HEK293T (cell line): ENCODE results near the gene SPTBN4.

ENCODE experiments used
- CTCF ChIA-PET: fragments of 350-600 bp; formaldehyde crosslinking; extraction: SDS; loops from one replicate; lab custom pipeline; 2021; ENCODE audit warnings: antibody characterized with exemption, inconsistent platforms; lab: Yijun Ruan, JAX
- POLR2A ChIA-PET: fragments of 350-600 bp; formaldehyde crosslinking; extraction: SDS; loops from one replicate; lab custom pipeline; 2020; ENCODE audit warnings: antibody characterized with exemption, inconsistent platforms; lab: Yijun Ruan, JAX
- DNase-seq: peaks from one replicate; pipeline ENCODE4 v3.0.0; 2012; ENCODE audit warnings: mixed read lengths; ENCODE audit errors: extremely low spot score
- ARNT ChIP-seq: fragments of 450-650 bp; IDR thresholded peaks from 2 replicates; pipeline ENCODE4 v1.6.1; 2017; ENCODE audit warnings: mild to moderate bottlenecking
- BHLHE40 ChIP-seq: fragments of 450-650 bp; IDR thresholded peaks from 2 replicates; pipeline ENCODE4 v1.6.1; 2016; ENCODE audit warnings: mild to moderate bottlenecking, moderate library complexity, borderline replicate concordance
- CTBP1 ChIP-seq: fragments of 450-650 bp; IDR thresholded peaks from 2 replicates; pipeline ENCODE4 v1.6.1; 2016; ENCODE audit warnings: borderline replicate concordance
- ELF4 ChIP-seq: fragments of 450-650 bp; IDR thresholded peaks from 2 replicates; pipeline ENCODE4 v1.6.1; 2017; ENCODE audit warnings: antibody characterized with exemption
- FOXA1 ChIP-seq: fragments of 450-650 bp; IDR thresholded peaks from 2 replicates; pipeline ENCODE4 v1.6.1; 2016; ENCODE audit warnings: mild to moderate bottlenecking
- FOXK2 ChIP-seq: fragments of 450-650 bp; IDR thresholded peaks from 2 replicates; pipeline ENCODE4 v1.6.1; 2016; ENCODE audit warnings: mild to moderate bottlenecking
- FOXM1 ChIP-seq: fragments of 450-650 bp; IDR thresholded peaks from 2 replicates; pipeline ENCODE4 v1.6.1; 2017; ENCODE audit warnings: mild to moderate bottlenecking, borderline replicate concordance
- HDGF ChIP-seq: fragments of 450-650 bp; IDR thresholded peaks from 2 replicates; pipeline ENCODE4 v1.6.1; 2017; ENCODE audit warnings: antibody characterized with exemption, borderline replicate concordance
- L3MBTL2 ChIP-seq: fragments of 450-650 bp; conservative IDR thresholded peaks from 2 replicates; pipeline ENCODE4 v1.6.1; 2016; ENCODE audit warnings: mild to moderate bottlenecking
- LEF1 ChIP-seq: fragments of 450-650 bp; IDR thresholded peaks from 2 replicates; pipeline ENCODE4 v1.6.1; 2017; ENCODE audit warnings: mild to moderate bottlenecking, borderline replicate concordance
- NFRKB ChIP-seq: fragments of 450-650 bp; IDR thresholded peaks from 2 replicates; pipeline ENCODE4 v1.6.1; 2016; ENCODE audit warnings: mild to moderate bottlenecking, moderate library complexity
- PKNOX1 ChIP-seq: fragments of 450-650 bp; IDR thresholded peaks from 2 replicates; pipeline ENCODE4 v1.6.1; 2016
- SP1 ChIP-seq: fragments of 450-650 bp; IDR thresholded peaks from 2 replicates; pipeline ENCODE4 v1.6.1; 2017
- SUZ12 ChIP-seq: fragments of 450-650 bp; IDR thresholded peaks from 2 replicates; pipeline ENCODE4 v1.6.1; 2016; ENCODE audit warnings: mild to moderate bottlenecking
- TARDBP ChIP-seq: fragments of 450-650 bp; IDR thresholded peaks from 2 replicates; pipeline ENCODE4 v1.6.1; 2016
- ZNF384 ChIP-seq: fragments of 450-650 bp; IDR thresholded peaks from 2 replicates; pipeline ENCODE4 v1.6.1; 2016

The SPTBN4 gene

GRCh38 chr19:40508739-40509260 lies 42.0 kb downstream of the SPTBN4 start:
- TF ChIP-seq ELF4: no peak
- no peak for TF ChIP-seq L3MBTL2
- no peak for TF ChIP-seq HDGF
- no peak for TF ChIP-seq ZNF384
- no peak for TF ChIP-seq NFRKB
- TF ChIP-seq FOXM1: no peak
- POLR2A ChIA-PET: no interaction called here
- CTCF ChIA-PET: interaction anchor here (1.4 kb wide), 1 partner anchor 45 kb away, joined by 3 read pairs; no protein-coding TSS in a partner anchor

GRCh38 chr19:40510526-40511115 lies 43.8 kb downstream of the SPTBN4 start:
- TF ChIP-seq ELF4 (no peak), L3MBTL2 (no peak), FOXK2 (no peak), HDGF (no peak), NFRKB (no peak), SUZ12 (no peak), BHLHE40 (no peak), FOXA1 (no peak), PKNOX1 (no peak), TARDBP (no peak), FOXM1 (no peak), SP1 (no peak), CTBP1 (no peak), ARNT (no peak)
- ChIA-PET CTCF (interaction anchor here (0.5 kb wide), 1 partner anchor 22 kb away, joined by 3 read pairs; no protein-coding TSS in a partner anchor), POLR2A (no interaction called here)
- DNase-seq: no peak

More at GRCh38 chr19:40508739-40509260, 42.0 kb downstream of the SPTBN4 start:
- DNase-seq: no peak

- ChIA-PET POLR2A (no interaction called here), CTCF (interaction anchor here (0.7 kb wide), 1 partner anchor 11 kb away, joined by 5 read pairs; no protein-coding TSS in a partner anchor)
- no peak for TF ChIP-seq FOXA1
- no peak for TF ChIP-seq CTBP1
- TF ChIP-seq SUZ12: no peak
- no peak for TF ChIP-seq ELF4
- no peak for TF ChIP-seq L3MBTL2
- TF ChIP-seq FOXK2: no peak
- no peak for TF ChIP-seq NFRKB
- no peak for TF ChIP-seq SP1
- TF ChIP-seq FOXM1: no peak
- TF ChIP-seq BHLHE40: no peak
- TF ChIP-seq TARDBP: no peak
- no peak for TF ChIP-seq PKNOX1
- TF ChIP-seq HDGF: no peak
- no peak for TF ChIP-seq ZNF384
- TF ChIP-seq ARNT: no peak
- DNase-seq: no peak
These were observed 44.7 kb downstream of the SPTBN4 start for GRCh38 chr19:40511487-40511886.

GRCh38 chr19:40512110-40512472 lies 45.3 kb downstream of the SPTBN4 start:
- ChIA-PET POLR2A (no interaction called here), CTCF (no interaction called here)
- TF ChIP-seq ARNT (no peak), ZNF384 (no peak), BHLHE40 (no peak), CTBP1 (no peak), FOXA1 (no peak), TARDBP (no peak), NFRKB (no peak), ELF4 (no peak), FOXK2 (no peak), SP1 (no peak), PKNOX1 (no peak), L3MBTL2 (no peak), LEF1 (no peak), HDGF (no peak), SUZ12 (no peak), FOXM1 (no peak)
- DNase-seq: no peak

- no peak for TF ChIP-seq FOXK2
- no peak for TF ChIP-seq ZNF384
- TF ChIP-seq LEF1: no peak
- ChIA-PET POLR2A (no interaction called here), CTCF (no interaction called here)
- DNase-seq: no peak
These were observed 45.9 kb downstream of the SPTBN4 start for GRCh38 chr19:40512473-40513344.

- no peak for TF ChIP-seq FOXA1
- TF ChIP-seq CTBP1: no peak
- no peak for TF ChIP-seq PKNOX1
- TF ChIP-seq HDGF: no peak
- no peak for TF ChIP-seq BHLHE40
- TF ChIP-seq SUZ12: no peak
- no peak for TF ChIP-seq LEF1
- TF ChIP-seq TARDBP: no peak
- no peak for TF ChIP-seq ELF4
- no peak for TF ChIP-seq FOXM1
- no peak for TF ChIP-seq ZNF384
- ChIA-PET CTCF (no interaction called here), POLR2A (no interaction called here)
- no peak for DNase-seq
These were observed 46.5 kb downstream of the SPTBN4 start for GRCh38 chr19:40513345-40513678.
